NK-92 (cell line): ENCODE measurements around the gene R3HDM4.
"Not testable (repeated sequence)": the region's sequence is repeated elsewhere in the genome, so short reads cannot be mapped to it uniquely, and the experiment has no call there.

Experiments
- DNase-seq: peaks from one replicate; lab custom pipeline; 2025; ENCODE audit not compliant: unreplicated experiment; lab: John Stamatoyannopoulos, UW

The R3HDM4 gene

GRCh38 chr19:861756-862580 lies 51.1 kb downstream of the R3HDM4 start:
- DNase-seq: no peak

- DNase-seq: no peak
Measured at GRCh38 chr19:861141-861755, 51.8 kb downstream of the R3HDM4 start.

- DNase-seq: no peak
Measured at GRCh38 chr19:858868-859843, 53.9 kb downstream of the R3HDM4 start, which contains the start of gene CFD. Gene CFD, plus strand, starts transcription at chr19:859664. Its CDS starts 26 bp downstream, at chr19:859690.

- no peak for DNase-seq
Measured at GRCh38 chr19:858284-858683, 54.7 kb downstream of the R3HDM4 start.

GRCh38 chr19:855566-856120 lies 57.4 kb downstream of the R3HDM4 start:
- DNase-seq: no peak

GRCh38 chr19:855142-855541 lies 57.9 kb downstream of the R3HDM4 start:
- no peak for DNase-seq

- no peak for DNase-seq
Measured at GRCh38 chr19:854549-854948, 58.5 kb downstream of the R3HDM4 start.

- not testable (repeated sequence) for DNase-seq
Measured at GRCh38 chr19:853614-854220, 59.3 kb downstream of the R3HDM4 start.

GRCh38 chr19:853014-853585 lies 59.9 kb downstream of the R3HDM4 start:
- no peak for DNase-seq

GRCh38 chr19:852136-853013 lies 60.6 kb downstream of the R3HDM4 start, which contains the start of gene ELANE:
Gene ELANE, plus strand, starts transcription at chr19:852303. Its CDS starts 26 bp downstream, at chr19:852329.
- no peak for DNase-seq

- no peak for DNase-seq
Measured at GRCh38 chr19:850979-851335, 62.1 kb downstream of the R3HDM4 start.

- DNase-seq: no peak
Measured at GRCh38 chr19:850221-850978, 62.6 kb downstream of the R3HDM4 start.

- DNase-seq: not testable (repeated sequence)
Measured at GRCh38 chr19:849195-849594, 63.8 kb downstream of the R3HDM4 start.

GRCh38 chr19:848386-848921 lies 64.6 kb downstream of the R3HDM4 start:
- DNase-seq: no peak
